ENCODE data around the gene TIMP3.

GRCh38 chr22:32911503-32911902 lies 110.0 kb downstream of the TIMP3 start:
- TF ChIP-seq, protein P1, sequence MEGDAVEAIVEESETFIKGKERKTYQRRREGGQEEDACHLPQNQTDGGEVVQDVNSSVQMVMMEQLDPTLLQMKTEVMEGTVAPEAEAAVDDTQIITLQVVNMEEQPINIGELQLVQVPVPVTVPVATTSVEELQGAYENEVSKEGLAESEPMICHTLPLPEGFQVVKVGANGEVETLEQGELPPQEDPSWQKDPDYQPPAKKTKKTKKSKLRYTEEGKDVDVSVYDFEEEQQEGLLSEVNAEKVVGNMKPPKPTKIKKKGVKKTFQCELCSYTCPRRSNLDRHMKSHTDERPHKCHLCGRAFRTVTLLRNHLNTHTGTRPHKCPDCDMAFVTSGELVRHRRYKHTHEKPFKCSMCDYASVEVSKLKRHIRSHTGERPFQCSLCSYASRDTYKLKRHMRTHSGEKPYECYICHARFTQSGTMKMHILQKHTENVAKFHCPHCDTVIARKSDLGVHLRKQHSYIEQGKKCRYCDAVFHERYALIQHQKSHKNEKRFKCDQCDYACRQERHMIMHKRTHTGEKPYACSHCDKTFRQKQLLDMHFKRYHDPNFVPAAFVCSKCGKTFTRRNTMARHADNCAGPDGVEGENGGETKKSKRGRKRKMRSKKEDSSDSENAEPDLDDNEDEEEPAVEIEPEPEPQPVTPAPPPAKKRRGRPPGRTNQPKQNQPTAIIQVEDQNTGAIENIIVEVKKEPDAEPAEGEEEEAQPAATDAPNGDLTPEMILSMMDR (IDR thresholded peaks at IDR 0.05) = no peak
- no peak for TF ChIP-seq POLR2A (IDR thresholded peaks at IDR 0.05)

Data from lower leg skin (tissue), 3 donors.